ENCODE data around the gene NCKAP1.
A peak's percentile ranks its signal among the peaks of the same experiment; 100 is the strongest.
"Not testable (repeated sequence)": the region's sequence is repeated elsewhere in the genome, so short reads cannot be mapped to it uniquely, and the experiment has no call there.

NCKAP1 gene

GRCh38 chr2:182887093-182887492 lies 151.2 kb downstream of the NCKAP1 start:
- H3K27ac Mint-ChIP-seq, result no peak overlapping the region
- no peak for ATAC-seq
- no peaks in the 10 kb centered on the region for H3K36me3 Mint-ChIP-seq (ENCODE audit: low read depth)
- no peak for DNase-seq
- H3K9me3 Mint-ChIP-seq, result no peaks in the 10 kb centered on the region
- H3K4me1 Mint-ChIP-seq, result no peaks in the 10 kb centered on the region
- peaks cover 2% of the 10 kb centered on the region for H3K27me3 Mint-ChIP-seq
- no peak overlapping the region for H3K4me3 Mint-ChIP-seq

- peaks cover 4% of the 10 kb centered on the region for H3K9me3 Mint-ChIP-seq
Observed at GRCh38 chr2:182885771-182886170, 152.5 kb downstream of the NCKAP1 start.

GRCh38 chr2:182883451-182883850 lies 154.8 kb downstream of the NCKAP1 start:
- Mint-ChIP-seq H3K4me1 (no peaks in the 10 kb centered on the region), H3K4me3 (no peak overlapping the region), H3K27me3 (no peaks in the 10 kb centered on the region), H3K36me3 (ENCODE audit: low read depth) (no peaks in the 10 kb centered on the region), H3K9me3 (peaks cover 13% of the 10 kb centered on the region), H3K27ac (no peak overlapping the region)
- no peak for DNase-seq
- ATAC-seq, result no peak

More at GRCh38 chr2:182885771-182886170, 152.5 kb downstream of the NCKAP1 start:
- Mint-ChIP-seq H3K36me3 (ENCODE audit: low read depth) (no peaks in the 10 kb centered on the region), H3K4me3 (no peak overlapping the region), H3K27me3 (peaks cover 2% of the 10 kb centered on the region), H3K27ac (no peak overlapping the region), H3K4me1 (no peaks in the 10 kb centered on the region)
- no peak for DNase-seq
- no peak for ATAC-seq

- not testable (repeated sequence) for ATAC-seq; DNase-seq; H3K4me1 Mint-ChIP-seq; H3K4me3 Mint-ChIP-seq; H3K27ac Mint-ChIP-seq; H3K27me3 Mint-ChIP-seq; H3K36me3 Mint-ChIP-seq (ENCODE audit: low read depth)
- H3K9me3 Mint-ChIP-seq, result peaks cover 28% of the 10 kb centered on the region
Observed at GRCh38 chr2:182880100-182880499, 158.2 kb downstream of the NCKAP1 start.

GRCh38 chr2:182876653-182877052 lies 161.6 kb downstream of the NCKAP1 start:
- H3K36me3 Mint-ChIP-seq (ENCODE audit: low read depth); H3K4me3 Mint-ChIP-seq; H3K27ac Mint-ChIP-seq; H3K4me1 Mint-ChIP-seq; ATAC-seq; H3K27me3 Mint-ChIP-seq; DNase-seq: not testable (repeated sequence)
- H3K9me3 Mint-ChIP-seq, result peaks cover 34% of the 10 kb centered on the region

GRCh38 chr2:182870227-182870626 lies 168.0 kb downstream of the NCKAP1 start:
- Mint-ChIP-seq H3K9me3 (peaks cover 6% of the 10 kb centered on the region), H3K27ac (no peak overlapping the region), H3K36me3 (ENCODE audit: low read depth) (no peaks in the 10 kb centered on the region), H3K4me3 (no peak overlapping the region), H3K4me1 (peaks cover 10% of the 10 kb centered on the region), H3K27me3 (peaks cover 41% of the 10 kb centered on the region)
- ATAC-seq, result peak; percentile 20
- DNase-seq, result peak; percentile 14

- ATAC-seq (no peak), DNase-seq (no peak)
- H3K9me3 Mint-ChIP-seq, result no peaks in the 10 kb centered on the region
- peaks cover 59% of the 10 kb centered on the region for H3K27me3 Mint-ChIP-seq
- H3K4me1 Mint-ChIP-seq, result peaks cover 10% of the 10 kb centered on the region
- H3K27ac Mint-ChIP-seq, result no peak overlapping the region
- H3K4me3 Mint-ChIP-seq, result no peak overlapping the region
- H3K36me3 Mint-ChIP-seq (ENCODE audit: low read depth), result no peaks in the 10 kb centered on the region
Observed at GRCh38 chr2:182868054-182868796, 170.0 kb downstream of the NCKAP1 start.

GRCh38 chr2:182867426-182868053 lies 170.7 kb downstream of the NCKAP1 start:
- Mint-ChIP-seq H3K4me3 (no peak overlapping the region), H3K27me3 (peaks cover 63% of the 10 kb centered on the region)
- no peak for ATAC-seq

GRCh38 chr2:182866461-182867406 lies 171.5 kb downstream of the NCKAP1 start, which contains the start of gene FRZB:
FRZB (minus strand) TSS chr2:182866637; CDS start chr2:182866552, 85 bp downstream.
- no peaks in the 10 kb centered on the region for H3K36me3 Mint-ChIP-seq (ENCODE audit: low read depth)
- H3K4me3 Mint-ChIP-seq, result peak within 1 kb of the TSS; percentile 63
- H3K27ac Mint-ChIP-seq, result no peak within 1 kb of the TSS
- DNase-seq, result peak; percentile 2
- peak; percentile 63 for ATAC-seq
- peaks cover 10% of the 10 kb centered on the region for H3K4me1 Mint-ChIP-seq
- no peaks in the 10 kb centered on the region for H3K9me3 Mint-ChIP-seq
- H3K27me3 Mint-ChIP-seq, result peaks cover 63% of the 10 kb centered on the region

More at GRCh38 chr2:182867426-182868053, 170.7 kb downstream of the NCKAP1 start:
- Mint-ChIP-seq H3K4me1 (peaks cover 10% of the 10 kb centered on the region), H3K9me3 (no peaks in the 10 kb centered on the region), H3K27ac (no peak overlapping the region), H3K36me3 (ENCODE audit: low read depth) (no peaks in the 10 kb centered on the region)
- no peak for DNase-seq

GRCh38 chr2:182866095-182866460 lies 172.2 kb downstream of the NCKAP1 start:
- H3K27ac Mint-ChIP-seq, result no peak overlapping the region
- peak overlapping the region; percentile 35 for H3K4me3 Mint-ChIP-seq
- ATAC-seq (peak; percentile 14), DNase-seq (peak; percentile 1)
- no peaks in the 10 kb centered on the region for H3K9me3 Mint-ChIP-seq
- H3K4me1 Mint-ChIP-seq, result peaks cover 10% of the 10 kb centered on the region
- no peaks in the 10 kb centered on the region for H3K36me3 Mint-ChIP-seq (ENCODE audit: low read depth)
- peaks cover 63% of the 10 kb centered on the region for H3K27me3 Mint-ChIP-seq

GRCh38 chr2:182864949-182865570 lies 173.2 kb downstream of the NCKAP1 start:
- H3K36me3 Mint-ChIP-seq (ENCODE audit: low read depth), result no peaks in the 10 kb centered on the region
- DNase-seq, result no peak
- H3K9me3 Mint-ChIP-seq, result no peaks in the 10 kb centered on the region
- no peak overlapping the region for H3K4me3 Mint-ChIP-seq
- H3K4me1 Mint-ChIP-seq, result peaks cover 10% of the 10 kb centered on the region
- ATAC-seq, result no peak
- H3K27me3 Mint-ChIP-seq, result peaks cover 67% of the 10 kb centered on the region
- H3K27ac Mint-ChIP-seq, result no peak overlapping the region

GRCh38 chr2:182863642-182864041 lies 174.6 kb downstream of the NCKAP1 start:
- ATAC-seq, result no peak
- no peaks in the 10 kb centered on the region for H3K9me3 Mint-ChIP-seq
- DNase-seq, result no peak
- H3K4me3 Mint-ChIP-seq, result no peak overlapping the region
- peaks cover 10% of the 10 kb centered on the region for H3K4me1 Mint-ChIP-seq
- H3K27ac Mint-ChIP-seq, result no peak overlapping the region
- H3K27me3 Mint-ChIP-seq, result peaks cover 57% of the 10 kb centered on the region
- H3K36me3 Mint-ChIP-seq (ENCODE audit: low read depth), result no peaks in the 10 kb centered on the region

- H3K9me3 Mint-ChIP-seq, result no peaks in the 10 kb centered on the region
- no peak overlapping the region for H3K4me3 Mint-ChIP-seq
- no peak for DNase-seq
- H3K27me3 Mint-ChIP-seq, result peaks cover 46% of the 10 kb centered on the region
- ATAC-seq, result no peak
- peaks cover 10% of the 10 kb centered on the region for H3K4me1 Mint-ChIP-seq
- no peak overlapping the region for H3K27ac Mint-ChIP-seq
- H3K36me3 Mint-ChIP-seq (ENCODE audit: low read depth), result no peaks in the 10 kb centered on the region
Observed at GRCh38 chr2:182862091-182862490, 176.2 kb downstream of the NCKAP1 start.

GRCh38 chr2:182860858-182861257 lies 177.4 kb downstream of the NCKAP1 start:
- DNase-seq, result no peak
- Mint-ChIP-seq H3K27ac (no peak overlapping the region), H3K36me3 (ENCODE audit: low read depth) (no peaks in the 10 kb centered on the region), H3K27me3 (peaks cover 38% of the 10 kb centered on the region), H3K4me3 (no peak overlapping the region), H3K9me3 (peaks cover 4% of the 10 kb centered on the region), H3K4me1 (peaks cover 3% of the 10 kb centered on the region)
- no peak for ATAC-seq

Measured in activated naive CD8-positive, alpha-beta T cell treated with anti-CD3 and anti-CD28 coated beads, Interleukin-2, amount 50 U/mL, for 24 hours (primary cell).